NB4 (cell line): ENCODE results near the gene PRR14.
A peak's percentile ranks its signal among the peaks of the same experiment; 100 is the strongest.
"Not testable (repeated sequence)": the region's sequence is repeated elsewhere in the genome, so short reads cannot be mapped to it uniquely, and the experiment has no call there.

Experiments used
- DNase-seq: peaks from one replicate; pipeline ENCODE4 v3.0.0; 2010; ENCODE audit warnings: low read depth
- H3K4me3 ChIP-seq: one replicate; pipeline ENCODE4 v1.5.1; 2011; ENCODE audit warnings: mild to moderate bottlenecking, low read depth, low read length, moderate library complexity
- MYC ChIP-seq: IDR thresholded peaks from 2 replicates; pipeline ENCODE4 v1.6.1; 2011; ENCODE audit warnings: low read depth, low read length
- POLR2A ChIP-seq: IDR thresholded peaks from 2 replicates; pipeline ENCODE4 v1.6.1; 2011; ENCODE audit warnings: mild to moderate bottlenecking; ENCODE audit not compliant: insufficient read length; ENCODE audit errors: extremely low read depth
- TF ChIP-seq, protein P1 (sequence below): IDR thresholded peaks from one replicate; pipeline ENCODE4 v1.5.1; 2012; ENCODE audit warnings: low read depth, low read length
- TF ChIP-seq, protein P2 (sequence below): IDR thresholded peaks from 2 replicates; pipeline ENCODE4 v1.6.1; 2011; ENCODE audit warnings: low read depth, low read length

The PRR14 gene

DNA sequence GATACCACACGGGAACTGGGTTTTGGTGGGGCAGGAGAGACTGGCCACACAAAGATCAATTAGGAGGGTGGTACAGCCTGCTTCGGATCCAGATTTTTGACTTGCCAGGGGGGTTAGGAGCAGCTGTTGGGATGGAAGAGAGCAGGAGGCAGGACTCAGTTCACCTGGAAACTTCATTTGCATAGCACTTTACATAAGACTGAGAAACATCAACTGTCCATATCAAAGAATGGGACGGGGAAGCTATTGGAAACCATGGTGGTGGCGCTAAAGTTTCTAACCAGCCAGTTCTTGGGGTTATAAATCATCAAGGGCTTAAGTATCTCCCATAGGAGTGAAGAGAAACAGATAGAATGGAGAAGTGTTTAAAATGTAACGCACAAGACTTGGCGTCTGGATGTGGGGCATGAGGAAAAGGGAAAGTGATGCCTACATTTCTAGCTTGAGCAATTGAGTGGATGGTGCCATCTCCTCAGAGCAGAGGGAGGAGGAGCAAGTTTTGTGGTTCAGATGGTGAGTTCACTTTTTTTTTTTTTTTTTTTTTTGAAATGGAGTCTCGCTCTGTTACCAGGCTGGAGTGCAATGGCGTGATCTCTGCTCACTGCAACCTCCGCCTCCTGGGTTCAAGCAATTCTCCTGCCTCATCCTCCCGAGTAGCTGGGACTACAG, 41.8 kb downstream of the PRR14 start:
- no peak for DNase-seq
- no peak for TF ChIP-seq POLR2A
- TF ChIP-seq, protein P1, sequence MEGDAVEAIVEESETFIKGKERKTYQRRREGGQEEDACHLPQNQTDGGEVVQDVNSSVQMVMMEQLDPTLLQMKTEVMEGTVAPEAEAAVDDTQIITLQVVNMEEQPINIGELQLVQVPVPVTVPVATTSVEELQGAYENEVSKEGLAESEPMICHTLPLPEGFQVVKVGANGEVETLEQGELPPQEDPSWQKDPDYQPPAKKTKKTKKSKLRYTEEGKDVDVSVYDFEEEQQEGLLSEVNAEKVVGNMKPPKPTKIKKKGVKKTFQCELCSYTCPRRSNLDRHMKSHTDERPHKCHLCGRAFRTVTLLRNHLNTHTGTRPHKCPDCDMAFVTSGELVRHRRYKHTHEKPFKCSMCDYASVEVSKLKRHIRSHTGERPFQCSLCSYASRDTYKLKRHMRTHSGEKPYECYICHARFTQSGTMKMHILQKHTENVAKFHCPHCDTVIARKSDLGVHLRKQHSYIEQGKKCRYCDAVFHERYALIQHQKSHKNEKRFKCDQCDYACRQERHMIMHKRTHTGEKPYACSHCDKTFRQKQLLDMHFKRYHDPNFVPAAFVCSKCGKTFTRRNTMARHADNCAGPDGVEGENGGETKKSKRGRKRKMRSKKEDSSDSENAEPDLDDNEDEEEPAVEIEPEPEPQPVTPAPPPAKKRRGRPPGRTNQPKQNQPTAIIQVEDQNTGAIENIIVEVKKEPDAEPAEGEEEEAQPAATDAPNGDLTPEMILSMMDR = no peak

DNA sequence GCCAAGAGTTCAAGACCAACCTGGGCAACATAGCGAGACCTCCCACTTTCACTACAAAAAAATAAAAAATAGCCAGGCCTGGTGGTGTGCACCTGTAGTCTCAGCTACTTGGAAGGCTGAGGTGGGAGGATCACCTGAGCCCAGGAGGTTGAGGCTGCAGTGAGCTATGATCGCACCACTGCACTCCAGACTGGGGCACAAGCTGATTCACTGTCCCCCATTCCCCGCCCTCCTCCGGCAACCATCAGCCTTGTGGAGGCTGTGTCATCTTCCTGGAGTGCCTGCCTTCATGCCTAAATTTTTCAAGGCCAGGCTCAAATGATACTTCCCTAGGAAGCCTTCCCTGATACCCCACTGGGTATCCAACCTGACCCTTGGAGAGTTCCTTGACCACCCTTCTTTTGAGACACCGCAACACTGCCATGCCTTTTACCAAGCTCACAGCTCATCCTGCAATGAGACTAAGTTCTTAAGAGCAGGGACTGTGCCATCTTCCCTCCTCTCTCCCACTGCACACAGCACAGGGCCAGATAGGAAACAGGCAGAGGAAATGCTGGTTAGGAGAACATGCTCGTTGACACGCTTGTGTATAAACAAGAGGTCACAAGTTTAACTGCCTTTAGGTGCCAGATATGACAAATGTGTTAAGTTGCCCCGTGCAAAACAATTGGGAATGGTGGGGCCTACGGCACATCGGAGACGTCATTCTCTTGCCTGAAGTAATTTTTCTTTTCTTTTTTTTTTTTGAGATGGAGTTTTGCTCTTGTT, 44.4 kb downstream of the PRR14 start:
- TF ChIP-seq, protein P1 = no peak
- TF ChIP-seq, protein P2, sequence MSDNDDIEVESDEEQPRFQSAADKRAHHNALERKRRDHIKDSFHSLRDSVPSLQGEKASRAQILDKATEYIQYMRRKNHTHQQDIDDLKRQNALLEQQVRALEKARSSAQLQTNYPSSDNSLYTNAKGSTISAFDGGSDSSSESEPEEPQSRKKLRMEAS = no peak
- TF ChIP-seq POLR2A = no peak
- no peak for TF ChIP-seq MYC
- no peak for DNase-seq
- H3K4me3 ChIP-seq = no peak overlapping the region

More for the DNA sequence above, 41.8 kb downstream of the PRR14 start:
- H3K4me3 ChIP-seq = no peak overlapping the region

DNA sequence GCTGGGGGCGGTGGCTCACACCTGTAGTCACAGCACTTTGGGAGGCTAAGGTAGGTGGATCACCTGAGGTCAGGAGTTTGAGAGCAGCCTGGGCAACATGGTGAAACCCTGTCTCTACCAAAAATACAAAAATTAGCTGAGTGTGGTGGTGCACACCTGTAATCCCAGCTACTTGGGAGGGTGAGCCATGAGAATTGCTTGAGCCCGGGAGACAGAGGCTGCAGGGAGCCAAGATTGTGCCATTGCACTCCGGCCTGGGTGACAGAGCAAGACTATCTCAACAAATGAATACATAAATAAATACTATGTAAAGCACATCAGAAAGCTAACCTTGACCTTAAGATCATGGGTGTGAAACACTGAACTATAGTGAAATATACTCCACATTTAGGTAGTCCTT, 45.9 kb downstream of the PRR14 start:
- H3K4me3 ChIP-seq, DNase-seq: not testable (repeated sequence)

DNA sequence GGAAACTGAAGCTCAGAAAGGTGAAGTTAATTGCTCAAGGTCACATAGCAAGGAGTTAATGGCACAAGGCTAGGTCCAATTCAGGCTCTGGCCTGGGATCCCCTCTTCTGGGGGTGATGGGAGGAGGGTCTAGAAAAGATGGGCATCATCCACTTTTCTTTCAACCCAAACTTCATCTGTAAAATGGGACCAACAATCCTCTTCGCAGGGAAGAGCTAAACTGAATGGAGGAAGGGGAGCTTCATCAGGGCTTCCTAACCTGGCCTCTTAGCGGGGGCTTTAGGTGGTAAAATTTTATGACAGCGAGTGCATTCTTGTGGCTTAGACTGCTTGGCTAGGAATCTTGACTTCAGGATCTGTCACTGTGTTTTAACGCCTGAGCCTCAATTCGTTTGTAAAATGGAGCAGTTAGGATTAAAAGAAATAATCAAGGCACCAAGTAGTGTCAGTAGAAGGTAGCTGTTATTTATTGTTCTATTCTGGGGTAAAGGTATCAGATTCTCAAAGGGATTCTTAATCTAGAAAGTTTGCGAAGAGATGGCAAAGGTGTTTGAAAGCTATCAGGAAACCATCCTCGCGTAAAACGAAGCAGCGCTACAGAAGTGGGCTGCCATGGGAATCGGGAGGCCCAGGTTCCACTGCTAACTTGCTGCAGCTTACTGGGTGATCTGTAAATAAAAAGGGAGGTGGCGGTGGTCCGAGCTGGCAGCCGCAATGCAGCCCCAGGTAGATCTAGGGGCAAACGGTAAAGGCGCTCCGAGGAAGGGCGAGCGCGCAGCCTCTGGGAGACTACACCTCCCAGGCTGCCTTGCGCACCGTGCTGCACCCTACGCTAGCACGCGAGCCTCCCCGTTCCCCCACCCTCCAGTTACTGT, 46.7 kb downstream of the PRR14 start:
- peak overlapping the region; percentile 92 for H3K4me3 ChIP-seq
- DNase-seq = no peak
- TF ChIP-seq, protein P2 = peak; percentile 59; the same call in 1 of the 2 replicates
- TF ChIP-seq POLR2A = peak; percentile 58
- peak; percentile 36; the same call in 1 of the 2 replicates for TF ChIP-seq MYC
- TF ChIP-seq, protein P1 = no peak

DNA sequence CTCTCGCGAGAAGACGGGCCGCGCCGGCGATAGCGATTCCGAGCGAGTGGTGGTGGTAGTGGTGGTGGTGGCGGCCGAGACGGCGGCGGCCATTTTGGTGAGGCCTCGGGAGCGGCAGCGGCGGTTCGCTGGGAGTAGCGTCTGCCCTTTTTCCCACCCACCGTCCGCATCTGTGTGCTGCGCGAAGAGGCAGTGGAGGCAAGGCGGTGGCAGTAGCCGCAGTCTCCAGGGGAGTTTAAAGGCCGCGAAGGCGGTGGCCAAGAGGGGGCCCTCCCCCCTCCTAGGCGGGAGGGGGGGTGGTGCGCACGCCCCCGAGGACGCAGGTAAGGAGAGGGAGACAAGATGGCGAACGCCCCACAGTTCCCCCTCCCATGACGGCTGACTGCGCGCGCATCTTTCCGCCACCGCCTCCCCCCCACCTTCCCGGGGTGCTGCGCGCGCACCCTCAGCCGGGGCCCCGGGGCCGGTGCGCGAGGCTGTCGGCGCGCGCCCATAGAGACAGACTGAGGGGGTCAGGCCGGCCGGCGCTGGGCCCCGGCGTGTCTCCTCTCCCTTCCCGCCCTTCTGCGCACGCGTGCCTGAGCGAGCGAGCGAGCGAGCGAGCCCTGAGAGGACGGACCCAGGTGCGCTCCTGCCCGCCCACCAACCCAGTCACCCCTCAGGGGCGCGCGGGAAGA, 47.5 kb downstream of the PRR14 start:
- peak; percentile 97 for DNase-seq
- TF ChIP-seq POLR2A = no peak
- peak; percentile 7 for TF ChIP-seq MYC
- TF ChIP-seq, protein P2 = no peak; the same call in 1 of the 2 replicates
- TF ChIP-seq, protein P1 = no peak
- peak overlapping the region; percentile 92 for H3K4me3 ChIP-seq
